Memory B cell (primary cell): Measurements from ENCODE around the gene MFN1.

Source experiments
- ATAC-seq: fragments of 150-1000 bp; cut with Tn5 transposase; 2 replicates; pipeline ENCODE4 v1.10.0; 2021; ENCODE audit warnings: low read depth, mild to moderate bottlenecking, moderate library complexity
- DNase-seq, 2 donors: peaks; one replicate each; pipeline ENCODE4 v3.0.0; 2022; ENCODE audit warnings: low spot score in 2 of 2
- H3K27ac Mint-ChIP-seq: one replicate; pipeline ENCODE4 v1.8.0; 2022; ENCODE audit warnings: mild to moderate bottlenecking, moderate library complexity, mixed read lengths
- H3K27me3 Mint-ChIP-seq: one replicate; pipeline ENCODE4 v1.8.0; 2022; ENCODE audit warnings: mixed read lengths
- H3K36me3 Mint-ChIP-seq: one replicate; pipeline ENCODE4 v1.8.0; 2022; ENCODE audit warnings: mild to moderate bottlenecking, mixed read lengths
- H3K4me1 Mint-ChIP-seq: one replicate; pipeline ENCODE4 v1.8.0; 2022; ENCODE audit warnings: mixed read lengths
- H3K4me3 Mint-ChIP-seq: one replicate; pipeline ENCODE4 v1.8.0; 2022; ENCODE audit warnings: mild to moderate bottlenecking, moderate library complexity, mixed read lengths
- H3K9me3 Mint-ChIP-seq: one replicate; pipeline ENCODE4 v1.8.0; 2022; ENCODE audit warnings: mixed read lengths

The MFN1 gene

GRCh38 chr3:179322286-179323196 lies 25.0 kb upstream of the MFN1 start, which contains the start of gene ZNF639:
Gene ZNF639, plus strand, starts transcription at chr3:179323031. Its CDS starts 5,263 bp downstream, at chr3:179328294.
- Mint-ChIP-seq H3K4me3 (peak within 1 kb of the TSS; percentile 92), H3K27ac (peak within 1 kb of the TSS; percentile 95), H3K4me1 (peaks cover 23% of the 10 kb centered on the region), H3K9me3 (no peaks in the 10 kb centered on the region), H3K27me3 (no peaks in the 10 kb centered on the region), H3K36me3 (no peaks in the 10 kb centered on the region)
- DNase-seq (peak; percentile 89 to 91), ATAC-seq (peak; percentile 85)

- peak overlapping the region; percentile 89 for H3K4me3 Mint-ChIP-seq
- H3K27ac Mint-ChIP-seq: peak overlapping the region; percentile 95
- ATAC-seq (peak; percentile 54), DNase-seq (peak; percentile 63 to 64)
- peaks cover 23% of the 10 kb centered on the region for H3K4me1 Mint-ChIP-seq
- H3K36me3 Mint-ChIP-seq: no peaks in the 10 kb centered on the region
- H3K9me3 Mint-ChIP-seq: no peaks in the 10 kb centered on the region
- no peaks in the 10 kb centered on the region for H3K27me3 Mint-ChIP-seq
These were observed 24.1 kb upstream of the MFN1 start for GRCh38 chr3:179323197-179324110.

- Mint-ChIP-seq H3K9me3 (no peaks in the 10 kb centered on the region), H3K27me3 (no peaks in the 10 kb centered on the region), H3K4me3 (peak overlapping the region; percentile 89), H3K4me1 (peaks cover 23% of the 10 kb centered on the region), H3K27ac (peak overlapping the region; percentile 95), H3K36me3 (peaks cover 3% of the 10 kb centered on the region)
- ATAC-seq: no peak
- DNase-seq: no peak
These were observed 23.2 kb upstream of the MFN1 start for GRCh38 chr3:179324270-179324754.

- peaks cover 25% of the 10 kb centered on the region for H3K36me3 Mint-ChIP-seq
- ATAC-seq (no peak), DNase-seq (no peak)
- peaks cover 2% of the 10 kb centered on the region for H3K4me1 Mint-ChIP-seq
- peak overlapping the region; percentile 28 for H3K27ac Mint-ChIP-seq
- no peaks in the 10 kb centered on the region for H3K27me3 Mint-ChIP-seq
- H3K9me3 Mint-ChIP-seq: no peaks in the 10 kb centered on the region
- H3K4me3 Mint-ChIP-seq: no peak overlapping the region
These were observed 17.1 kb upstream of the MFN1 start for GRCh38 chr3:179330438-179330837.

- H3K27ac Mint-ChIP-seq: no peak overlapping the region
- H3K36me3 Mint-ChIP-seq: peaks cover 25% of the 10 kb centered on the region
- no peaks in the 10 kb centered on the region for H3K9me3 Mint-ChIP-seq
These were observed 15.3 kb upstream of the MFN1 start for GRCh38 chr3:179332240-179332639.

GRCh38 chr3:179333084-179333483 lies 14.4 kb upstream of the MFN1 start:
- H3K27ac Mint-ChIP-seq: peak overlapping the region; percentile 28
- peaks cover 26% of the 10 kb centered on the region for H3K36me3 Mint-ChIP-seq
- no peak for DNase-seq

More at GRCh38 chr3:179332240-179332639, 15.3 kb upstream of the MFN1 start:
- H3K4me3 Mint-ChIP-seq: no peak overlapping the region
- no peaks in the 10 kb centered on the region for H3K27me3 Mint-ChIP-seq
- DNase-seq: no peak
- peaks cover 2% of the 10 kb centered on the region for H3K4me1 Mint-ChIP-seq
- ATAC-seq: no peak

GRCh38 chr3:179336345-179336929 lies 11.1 kb upstream of the MFN1 start:
- DNase-seq: no peak
- ATAC-seq: no peak
- Mint-ChIP-seq H3K9me3 (no peaks in the 10 kb centered on the region), H3K4me1 (peaks cover 2% of the 10 kb centered on the region), H3K4me3 (no peak overlapping the region), H3K27ac (no peak overlapping the region), H3K36me3 (peaks cover 15% of the 10 kb centered on the region), H3K27me3 (no peaks in the 10 kb centered on the region)

More at GRCh38 chr3:179333084-179333483, 14.4 kb upstream of the MFN1 start:
- no peaks in the 10 kb centered on the region for H3K27me3 Mint-ChIP-seq
- no peaks in the 10 kb centered on the region for H3K9me3 Mint-ChIP-seq
- H3K4me1 Mint-ChIP-seq: peaks cover 2% of the 10 kb centered on the region
- ATAC-seq: no peak
- no peak overlapping the region for H3K4me3 Mint-ChIP-seq

- DNase-seq (peak in 1 of 2 donors; percentile 50), ATAC-seq (peak; percentile 81)
- Mint-ChIP-seq H3K4me1 (peaks cover 12% of the 10 kb centered on the region), H3K27me3 (no peaks in the 10 kb centered on the region), H3K4me3 (peak overlapping the region; percentile 97), H3K9me3 (no peaks in the 10 kb centered on the region), H3K27ac (peak overlapping the region; percentile 97), H3K36me3 (peaks cover 15% of the 10 kb centered on the region)
These were observed 960 bp downstream of the MFN1 start for GRCh38 chr3:179348325-179349013.

- H3K36me3 Mint-ChIP-seq: peaks cover 46% of the 10 kb centered on the region
These were observed 8.5 kb downstream of the MFN1 start for GRCh38 chr3:179355996-179356395.

GRCh38 chr3:179363332-179363731 lies 15.8 kb downstream of the MFN1 start:
- H3K4me1 Mint-ChIP-seq: no peaks in the 10 kb centered on the region
- DNase-seq (no peak), ATAC-seq (no peak)
- no peak overlapping the region for H3K4me3 Mint-ChIP-seq
- no peak overlapping the region for H3K27ac Mint-ChIP-seq
- H3K9me3 Mint-ChIP-seq: no peaks in the 10 kb centered on the region
- H3K27me3 Mint-ChIP-seq: no peaks in the 10 kb centered on the region
- H3K36me3 Mint-ChIP-seq: peaks cover 26% of the 10 kb centered on the region

More at GRCh38 chr3:179355996-179356395, 8.5 kb downstream of the MFN1 start:
- no peak for ATAC-seq
- DNase-seq: no peak
- no peaks in the 10 kb centered on the region for H3K9me3 Mint-ChIP-seq
- no peaks in the 10 kb centered on the region for H3K27me3 Mint-ChIP-seq
- no peak overlapping the region for H3K4me3 Mint-ChIP-seq
- H3K4me1 Mint-ChIP-seq: peaks cover 17% of the 10 kb centered on the region
- H3K27ac Mint-ChIP-seq: no peak overlapping the region

GRCh38 chr3:179369621-179370020 lies 22.1 kb downstream of the MFN1 start:
- DNase-seq: no peak
- no peaks in the 10 kb centered on the region for H3K4me1 Mint-ChIP-seq

GRCh38 chr3:179373938-179374337 lies 26.4 kb downstream of the MFN1 start:
- H3K36me3 Mint-ChIP-seq: peaks cover 6% of the 10 kb centered on the region
- ATAC-seq (no peak), DNase-seq (no peak)
- H3K27me3 Mint-ChIP-seq: no peaks in the 10 kb centered on the region
- no peak overlapping the region for H3K4me3 Mint-ChIP-seq
- no peaks in the 10 kb centered on the region for H3K9me3 Mint-ChIP-seq
- no peak overlapping the region for H3K27ac Mint-ChIP-seq
- H3K4me1 Mint-ChIP-seq: no peaks in the 10 kb centered on the region

More at GRCh38 chr3:179369621-179370020, 22.1 kb downstream of the MFN1 start:
- no peaks in the 10 kb centered on the region for H3K9me3 Mint-ChIP-seq
- no peak for ATAC-seq
- no peak overlapping the region for H3K27ac Mint-ChIP-seq
- no peak overlapping the region for H3K4me3 Mint-ChIP-seq
- no peaks in the 10 kb centered on the region for H3K27me3 Mint-ChIP-seq
- peaks cover 16% of the 10 kb centered on the region for H3K36me3 Mint-ChIP-seq
